ENCODE results near the gene ZC3H10.

ZC3H10 gene

DNA sequence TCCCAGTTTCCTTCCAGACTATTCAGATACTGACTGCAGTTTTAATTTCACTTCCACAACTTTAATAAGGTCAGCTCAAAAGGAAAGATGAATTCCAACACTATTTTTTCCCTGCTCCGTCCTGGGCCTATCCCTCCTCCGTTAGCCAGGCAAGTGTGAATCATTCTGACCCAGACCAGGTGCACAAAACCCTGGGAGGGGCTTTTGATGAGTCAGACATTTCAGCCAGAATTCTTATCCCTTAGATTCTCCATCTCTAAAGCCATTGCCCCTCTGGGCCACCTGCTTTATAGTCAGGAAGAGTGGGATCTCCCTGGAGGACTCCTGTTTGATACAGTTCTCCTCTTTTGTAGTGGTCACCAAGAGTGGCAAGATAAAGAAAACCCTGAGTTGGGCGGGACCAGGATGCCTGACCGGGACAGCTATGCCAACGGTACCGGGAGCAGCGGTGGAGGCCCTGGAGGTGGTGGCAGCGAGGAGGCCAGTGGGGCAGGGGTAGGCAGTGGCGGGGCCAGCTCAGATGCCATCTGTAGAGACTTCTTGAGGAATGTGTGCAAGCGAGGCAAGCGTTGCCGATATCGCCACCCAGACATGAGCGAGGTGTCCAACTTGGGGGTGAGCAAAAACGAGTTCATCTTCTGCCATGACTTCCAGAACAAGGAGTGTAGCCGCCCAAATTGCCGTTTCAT is 2.2 kb downstream of the ZC3H10 start:
- TF ChIP-seq ZNF274 (IDR thresholded peaks at IDR 0.05; ENCODE audit: low read depth, low read length) (no peak), YY1 (IDR thresholded peaks at IDR 0.05; ENCODE audit: insufficient read depth, insufficient read length) (no peak), SUZ12 (IDR thresholded peaks at IDR 0.05; ENCODE audit: extremely low read depth, insufficient read depth, insufficient read length) (no peak)

DNA sequence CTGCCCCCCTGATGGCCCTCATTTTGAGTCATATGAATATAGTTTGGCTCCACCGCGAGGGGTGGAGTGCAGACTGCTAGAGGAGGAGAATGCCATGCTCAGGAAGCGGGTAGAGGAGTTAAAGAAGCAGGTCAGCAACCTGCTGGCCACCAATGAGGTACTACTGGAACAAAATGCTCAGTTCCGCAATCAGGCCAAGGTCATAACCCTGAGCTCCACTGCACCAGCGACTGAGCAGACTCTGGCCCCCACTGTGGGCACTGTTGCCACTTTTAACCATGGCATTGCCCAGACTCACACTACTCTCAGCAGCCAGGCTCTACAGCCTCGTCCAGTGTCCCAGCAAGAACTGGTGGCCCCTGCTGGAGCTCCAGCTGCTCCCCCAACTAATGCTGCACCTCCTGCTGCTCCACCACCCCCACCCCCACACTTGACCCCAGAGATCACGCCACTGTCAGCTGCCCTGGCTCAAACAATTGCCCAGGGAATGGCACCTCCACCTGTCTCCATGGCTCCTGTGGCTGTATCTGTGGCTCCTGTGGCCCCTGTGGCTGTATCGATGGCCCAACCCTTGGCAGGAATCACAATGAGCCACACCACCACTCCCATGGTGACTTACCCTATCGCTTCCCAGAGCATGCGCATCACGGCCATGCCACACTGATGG is 3.3 kb downstream of the ZC3H10 start:
- Histone ChIP-seq H3K27me3 (ENCODE audit: insufficient read depth, insufficient read length) (no peaks in the 10 kb centered on the region), H3K9ac (ENCODE audit: insufficient read length, low read depth) (no peak overlapping the region), H3K36me3 (ENCODE audit: insufficient read depth, insufficient read length, low read length) (peaks cover 36% of the 10 kb centered on the region), H3K9me3 (ENCODE audit: insufficient read depth, low read length) (no peaks in the 10 kb centered on the region), H3K4me3 (ENCODE audit: insufficient read length, low read depth) (no peak overlapping the region), H3K4me1 (ENCODE audit: insufficient read depth, insufficient read length) (no peaks in the 10 kb centered on the region)
- TF ChIP-seq SUZ12 (IDR thresholded peaks at IDR 0.05; ENCODE audit: extremely low read depth, insufficient read depth, insufficient read length) (no peak), ZNF274 (IDR thresholded peaks at IDR 0.05; ENCODE audit: low read depth, low read length) (no peak), YY1 (IDR thresholded peaks at IDR 0.05; ENCODE audit: insufficient read depth, insufficient read length) (no peak)
- DNase-seq (ENCODE audit: low read depth, low spot score) = no peak

More for the DNA sequence above, 2.2 kb downstream of the ZC3H10 start:
- DNase-seq (ENCODE audit: low read depth, low spot score) = no peak
- H3K36me3 ChIP-seq (ENCODE audit: insufficient read depth, insufficient read length, low read length) = peaks cover 36% of the 10 kb centered on the region
- no peaks in the 10 kb centered on the region for H3K4me1 ChIP-seq (ENCODE audit: insufficient read depth, insufficient read length)
- no peak overlapping the region for H3K9ac ChIP-seq (ENCODE audit: insufficient read length, low read depth)
- H3K4me3 ChIP-seq (ENCODE audit: insufficient read length, low read depth) = no peak overlapping the region
- no peaks in the 10 kb centered on the region for H3K9me3 ChIP-seq (ENCODE audit: insufficient read depth, low read length)
- no peaks in the 10 kb centered on the region for H3K27me3 ChIP-seq (ENCODE audit: insufficient read depth, insufficient read length)

DNA sequence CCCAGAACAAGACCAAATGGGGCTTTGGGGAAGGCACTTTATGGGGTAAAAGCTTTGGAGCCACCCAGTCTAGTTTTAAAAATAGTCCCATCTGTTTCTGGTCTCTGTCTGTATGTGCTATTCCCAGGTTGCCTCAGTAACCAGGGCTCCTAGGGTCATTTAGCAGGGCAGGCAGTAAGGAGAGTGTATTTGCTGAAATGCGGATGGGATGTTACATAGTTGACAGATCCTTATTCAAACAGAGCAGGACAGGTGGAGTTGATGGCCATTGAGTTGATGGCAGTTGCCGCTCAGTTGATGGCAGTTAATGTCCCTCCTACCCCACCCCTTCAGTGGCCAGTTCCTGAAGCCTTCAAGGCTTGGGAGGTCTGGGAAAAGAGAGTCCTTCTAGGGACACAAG is 4.6 kb downstream of the ZC3H10 start:
- no peaks in the 10 kb centered on the region for H3K27me3 ChIP-seq (ENCODE audit: insufficient read depth, insufficient read length)
- H3K4me1 ChIP-seq (ENCODE audit: insufficient read depth, insufficient read length) = peaks cover 2% of the 10 kb centered on the region
- H3K36me3 ChIP-seq (ENCODE audit: insufficient read depth, insufficient read length, low read length) = peaks cover 26% of the 10 kb centered on the region
- H3K9me3 ChIP-seq (ENCODE audit: insufficient read depth, low read length) = no peaks in the 10 kb centered on the region
- TF ChIP-seq YY1 (IDR thresholded peaks at IDR 0.05; ENCODE audit: insufficient read depth, insufficient read length) (no peak), SUZ12 (IDR thresholded peaks at IDR 0.05; ENCODE audit: extremely low read depth, insufficient read depth, insufficient read length) (no peak), ZNF274 (IDR thresholded peaks at IDR 0.05; ENCODE audit: low read depth, low read length) (no peak)
- H3K9ac ChIP-seq (ENCODE audit: insufficient read length, low read depth) = no peak overlapping the region
- H3K4me3 ChIP-seq (ENCODE audit: insufficient read length, low read depth) = no peak overlapping the region
- DNase-seq (ENCODE audit: low read depth, low spot score) = no peak

DNA sequence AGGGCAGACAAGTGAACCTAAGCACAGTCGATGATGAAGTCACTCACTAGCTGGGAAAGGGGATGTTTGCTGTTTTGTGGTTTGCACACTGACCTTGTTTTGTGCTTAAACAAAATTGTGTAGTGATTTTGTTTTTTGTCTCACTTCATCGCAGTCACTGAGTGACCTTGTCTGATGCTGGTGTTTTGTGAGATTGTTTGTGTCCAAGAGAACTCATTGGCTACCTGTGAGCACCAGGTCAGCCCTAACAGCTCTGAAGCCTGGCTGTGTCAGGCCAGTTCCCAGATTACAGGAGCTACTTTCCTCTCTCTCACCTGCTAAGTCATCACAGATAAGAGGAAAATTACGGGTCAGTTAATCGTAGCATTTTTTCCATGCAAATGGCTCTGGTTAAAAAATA is 6.1 kb downstream of the ZC3H10 start:
- DNase-seq (ENCODE audit: low read depth, low spot score) = no peak
- Histone ChIP-seq H3K9ac (ENCODE audit: insufficient read length, low read depth) (no peak overlapping the region), H3K36me3 (ENCODE audit: insufficient read depth, insufficient read length, low read length) (peaks cover 23% of the 10 kb centered on the region), H3K4me1 (ENCODE audit: insufficient read depth, insufficient read length) (peaks cover 2% of the 10 kb centered on the region), H3K4me3 (ENCODE audit: insufficient read length, low read depth) (no peak overlapping the region), H3K27me3 (ENCODE audit: insufficient read depth, insufficient read length) (no peaks in the 10 kb centered on the region), H3K9me3 (ENCODE audit: insufficient read depth, low read length) (no peaks in the 10 kb centered on the region)
- no peak for TF ChIP-seq YY1 (IDR thresholded peaks at IDR 0.05; ENCODE audit: insufficient read depth, insufficient read length)
- no peak for TF ChIP-seq ZNF274 (IDR thresholded peaks at IDR 0.05; ENCODE audit: low read depth, low read length)
- no peak for TF ChIP-seq SUZ12 (IDR thresholded peaks at IDR 0.05; ENCODE audit: extremely low read depth, insufficient read depth, insufficient read length)

DNA sequence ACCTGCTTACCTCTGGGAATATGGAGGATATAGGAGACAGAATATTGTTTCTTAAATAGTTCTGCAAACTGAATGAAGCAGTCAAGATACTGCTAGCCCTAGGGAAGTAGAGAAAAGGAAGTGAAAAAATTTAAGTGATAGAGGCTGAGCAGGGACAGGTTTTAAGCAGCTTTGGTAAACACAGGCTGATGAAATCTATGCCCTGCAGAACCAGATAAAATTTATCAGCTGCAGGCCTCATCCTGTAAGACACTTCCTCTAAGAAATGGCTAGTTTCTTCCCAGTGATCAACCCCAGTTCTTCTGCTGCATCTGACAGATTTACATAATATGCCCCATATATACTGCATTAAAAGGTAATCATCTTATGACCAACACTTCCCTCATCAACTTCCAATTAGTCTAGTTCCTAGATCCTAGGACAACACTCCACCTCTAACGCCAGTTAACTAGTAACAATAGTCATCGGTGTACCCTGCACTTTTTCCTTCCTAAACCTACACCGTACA is 8.7 kb downstream of the ZC3H10 start:
- no peak for TF ChIP-seq YY1 (IDR thresholded peaks at IDR 0.05; ENCODE audit: insufficient read depth, insufficient read length)
- no peak for TF ChIP-seq ZNF274 (IDR thresholded peaks at IDR 0.05; ENCODE audit: low read depth, low read length)
- no peak for TF ChIP-seq SUZ12 (IDR thresholded peaks at IDR 0.05; ENCODE audit: extremely low read depth, insufficient read depth, insufficient read length)
- Histone ChIP-seq H3K4me3 (ENCODE audit: insufficient read length, low read depth) (no peak overlapping the region), H3K9me3 (ENCODE audit: insufficient read depth, low read length) (peaks cover 15% of the 10 kb centered on the region), H3K4me1 (ENCODE audit: insufficient read depth, insufficient read length) (peaks cover 6% of the 10 kb centered on the region), H3K27me3 (ENCODE audit: insufficient read depth, insufficient read length) (no peaks in the 10 kb centered on the region), H3K9ac (ENCODE audit: insufficient read length, low read depth) (peak overlapping the region; percentile 29), H3K36me3 (ENCODE audit: insufficient read depth, insufficient read length, low read length) (peaks cover 23% of the 10 kb centered on the region)
- DNase-seq (ENCODE audit: low read depth, low spot score) = no peak

DNA sequence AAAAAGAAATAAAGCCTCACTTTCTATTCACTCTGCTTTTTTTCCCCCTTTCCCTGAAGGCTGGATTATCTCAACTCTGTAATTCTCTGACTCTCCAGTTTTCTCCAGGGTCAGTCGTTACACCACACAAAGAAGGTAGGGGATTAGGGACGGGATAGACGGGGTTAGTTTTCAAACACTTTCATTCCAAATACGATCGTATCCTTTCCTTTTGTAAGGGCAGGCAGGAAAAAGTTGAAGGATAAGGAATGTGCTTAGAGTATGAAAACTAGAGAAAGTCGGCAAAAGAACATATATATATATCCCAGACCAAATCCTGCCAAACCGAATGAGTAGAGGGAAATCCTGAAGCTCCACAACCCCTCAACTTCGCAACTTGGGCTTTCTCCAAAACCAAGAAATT is 9.4 kb downstream of the ZC3H10 start:
- peaks cover 25% of the 10 kb centered on the region for H3K36me3 ChIP-seq (ENCODE audit: insufficient read depth, insufficient read length, low read length)
- H3K9me3 ChIP-seq (ENCODE audit: insufficient read depth, low read length) = peaks cover 15% of the 10 kb centered on the region
- TF ChIP-seq SUZ12 (IDR thresholded peaks at IDR 0.05; ENCODE audit: extremely low read depth, insufficient read depth, insufficient read length) = no peak
- no peak for TF ChIP-seq ZNF274 (IDR thresholded peaks at IDR 0.05; ENCODE audit: low read depth, low read length)
- no peak for TF ChIP-seq YY1 (IDR thresholded peaks at IDR 0.05; ENCODE audit: insufficient read depth, insufficient read length)
- no peak for DNase-seq (ENCODE audit: low read depth, low spot score)
- H3K27me3 ChIP-seq (ENCODE audit: insufficient read depth, insufficient read length) = no peaks in the 10 kb centered on the region
- peaks cover 6% of the 10 kb centered on the region for H3K4me1 ChIP-seq (ENCODE audit: insufficient read depth, insufficient read length)
- peak overlapping the region; percentile 61 for H3K9ac ChIP-seq (ENCODE audit: insufficient read length, low read depth)
- no peak overlapping the region for H3K4me3 ChIP-seq (ENCODE audit: insufficient read length, low read depth)
